Spleen (tissue), 11 donors: ENCODE data around the gene WNT6. TPM values are rescaled to one million over a fixed set of nuclear protein-coding genes. Genes with fewer than 3 reads are reported as not detected.

Experiments used
- DNase-seq: peaks from one replicate; pipeline ENCODE4 v3.0.0-alpha.2; 2020
- H3K27ac ChIP-seq, 8 donors: fragments of 200-600 bp; sonication (generic) in 7 of 8; 1 replicate in 4 of 8; 2 replicates in 4 of 8; pipeline versions ENCODE4 v1.5.0 to v1.8.0; 2016 to 2021; ENCODE audit warnings: inconsistent platforms in 4 of 8, mild to moderate bottlenecking in 4 of 8, moderate library complexity in 1 of 8
- H3K27me3 ChIP-seq, 7 donors: fragments of 200-600 bp; sonication (generic) in 6 of 7; replicated peaks in 1 of 7; 1 replicate in 4 of 7; 2 replicates in 3 of 7; pipeline versions ENCODE4 v1.5.0 to v1.8.0; 2016 to 2021; ENCODE audit warnings: inconsistent platforms in 3 of 7, mild to moderate bottlenecking in 1 of 7
- H3K36me3 ChIP-seq, 6 donors: fragments of 200-600 bp; sonication (generic) in 5 of 6; 1 replicate in 4 of 6; 2 replicates in 2 of 6; pipeline versions ENCODE4 v1.5.0 to v1.8.0; 2016 to 2021; ENCODE audit warnings: inconsistent platforms in 2 of 6
- H3K4me1 ChIP-seq, 6 donors: fragments of 200-600 bp; sonication (generic) in 5 of 6; 1 replicate in 3 of 6; 2 replicates in 3 of 6; pipeline versions ENCODE4 v1.5.0 to v1.8.0; 2016 to 2021; ENCODE audit warnings: inconsistent platforms in 3 of 6
- H3K4me3 ChIP-seq, 8 donors: fragments of 200-600 bp; sonication (generic) in 7 of 8; 1 replicate in 4 of 8; 2 replicates in 4 of 8; pipeline versions ENCODE4 v1.5.0 to v1.8.0; 2016 to 2021; ENCODE audit warnings: inconsistent platforms in 4 of 8, mild to moderate bottlenecking in 4 of 8, moderate library complexity in 2 of 8
- H3K9me3 ChIP-seq, 8 donors: fragments of 200-600 bp; sonication (generic) in 7 of 8; 1 replicate in 4 of 8; 2 replicates in 4 of 8; pipeline versions ENCODE4 v1.5.0 to v1.8.0; 2016 to 2021; ENCODE audit warnings: inconsistent platforms in 4 of 8
- CTCF ChIP-seq, 11 experiments: fragments of 200-600 bp in 7 of 11; fragments of 450-650 bp in 4 of 11; sonication (generic) in 4 of 11; IDR thresholded peaks in 8 of 11; conservative IDR thresholded peaks in 3 of 11; 1 replicate in 7 of 11; 2 replicates in 4 of 11; pipeline versions ENCODE4 v1.4.0 to v1.8.0; 2016 to 2021; ENCODE audit warnings: antibody characterized with exemption in 11 of 11, inconsistent platforms in 4 of 11, mild to moderate bottlenecking in 1 of 11
- POLR2A ChIP-seq, 3 donors: fragments of 450-650 bp; IDR thresholded peaks; one replicate each; pipeline ENCODE4 v1.5.1; 2017; ENCODE audit warnings: antibody characterized with exemption in 3 of 3, mild to moderate bottlenecking in 1 of 3
- POLR2AphosphoS5 ChIP-seq, 3 donors: sonication (generic); formaldehyde crosslinking; IDR thresholded peaks; one replicate each; pipeline ENCODE4 v1.5.1; 2017; ENCODE audit warnings: antibody characterized with exemption in 3 of 3
- WGBS, 5 donors: extraction: QIAGEN DNeasy Blood & Tissue Kit in 3 of 5; methylation state at CpG; one replicate each; pipeline versions ENCODE4 v1.1.5 to v1.1.7; 2013 to 2018; 5-methylcytosine and 5-hydroxymethylcytosine counted together
- intact Hi-C: fragments of 100-400 bp; cut with DNase I; formaldehyde crosslinking; loops from one replicate; pipeline ENCODE4 v1.15.0; 2023; ENCODE audit warnings: low total_unique reads
- polyA plus RNA-seq, 3 donors: library from polyadenylated mRNA; stranded (reverse); fragments of 200-250 nt; gene quantifications; one replicate each; pipeline ENCODE4 v1.2.1, GENCODE V29; 2013
- total RNA-seq, 7 donors: library from RNA; depleted of rRNA in 3 of 7; stranded (reverse); fragments of >200 nt in 3 of 7; fragmentation: NEBNext Ultra II Directional in 4 of 7; extraction: Animal tissue kit (Norgen Biotek cat#: 25700) in 4 of 7; gene quantifications; one replicate each; pipeline versions ENCODE4 v1.1.0 to v1.2.1, GENCODE V29; 2016 to 2021
- donor health status: healthy with polysubstance abuse.
- donor health status: DM: no; HTN: no; CAD: no; lungs with moderate emphysema.
- donor health status: DM: no; HTN: no; CAD: no.
- donor health status: Bipolar disorder and iron deficiency.
- donor health status: healthy.
- donor health status: DM: no; HTN: no; CAD: no.
- donor health status: DM: yes; HTN: yes; CAD: no.

Gene WNT6
- total and polyA plus RNA-seq, 10 donors, result 1.1 to 10.9 (median 6.7) TPM

- no peak for DNase-seq
- 71 to 84% (median 77%) methylated on average over 19 of the region's 19 CpGs for WGBS, 5 donors
Measured at GRCh38 chr2:218891275-218892135, 31.9 kb downstream of the WNT6 start.

GRCh38 chr2:218892693-218893348 lies 33.2 kb downstream of the WNT6 start:
- H3K4me1 ChIP-seq, result peaks cover 24 to 65% (median 56%) of the 10 kb centered on the region in 6 donors
- 1 to 3% (median 1%) methylated on average over 19 to 72 of the region's 72 CpGs for WGBS, 5 donors
- H3K4me3 ChIP-seq, result peak overlapping the region in 7 of 8 donors; percentile 25 to 71 (median 40)
- intact Hi-C loops, result no loop called here
- DNase-seq, result peak; percentile 97
- no peaks in the 10 kb centered on the region for H3K9me3 ChIP-seq
- H3K27ac ChIP-seq, result peak overlapping the region; percentile 22 to 90 (median 82)
- peaks cover 0 to 63% (median 18%) of the 10 kb centered on the region in 7 donors for H3K27me3 ChIP-seq
- TF ChIP-seq CTCF (IDR thresholded peaks at IDR 0.05 in 8 of 11, conservative IDR thresholded peaks at IDR 0.05 in 3 of 11) (peak in 8 of 11 experiments; percentile 25 to 73 (median 60)), POLR2A (IDR thresholded peaks at IDR 0.05) (no peak), POLR2AphosphoS5 (IDR thresholded peaks at IDR 0.05) (peak; percentile 83 to 91 (median 89))
- H3K36me3 ChIP-seq, result no peaks in the 10 kb centered on the region

More at GRCh38 chr2:218891275-218892135, 31.9 kb downstream of the WNT6 start:
- H3K27me3 ChIP-seq, result peaks cover 0 to 50% (median 6%) of the 10 kb centered on the region in 7 donors
- no peak overlapping the region for H3K4me3 ChIP-seq
- H3K36me3 ChIP-seq, result no peaks in the 10 kb centered on the region
- intact Hi-C loops, result no loop called here
- TF ChIP-seq POLR2A (IDR thresholded peaks at IDR 0.05) (no peak), POLR2AphosphoS5 (IDR thresholded peaks at IDR 0.05) (no peak), CTCF (IDR thresholded peaks at IDR 0.05 in 8 of 11, conservative IDR thresholded peaks at IDR 0.05 in 3 of 11) (no peak)
- peaks cover 16 to 64% (median 48%) of the 10 kb centered on the region in 6 donors for H3K4me1 ChIP-seq
- peak overlapping the region in 3 of 8 donors; percentile 82 to 90 (median 88) for H3K27ac ChIP-seq
- no peaks in the 10 kb centered on the region for H3K9me3 ChIP-seq

- Histone ChIP-seq H3K36me3 (no peaks in the 10 kb centered on the region), H3K27me3 (peaks cover 0 to 71% (median 24%) of the 10 kb centered on the region in 7 donors), H3K9me3 (no peaks in the 10 kb centered on the region), H3K27ac (peak overlapping the region; percentile 22 to 90 (median 82)), H3K4me3 (peak overlapping the region in 7 of 8 donors; percentile 25 to 71 (median 40)), H3K4me1 (peaks cover 31 to 73% (median 64%) of the 10 kb centered on the region in 6 donors)
- no peak for DNase-seq
- WGBS, 5 donors, result 39 to 56% (median 43%) methylated on average over 8 to 10 of the region's 10 CpGs
- TF ChIP-seq POLR2AphosphoS5 (IDR thresholded peaks at IDR 0.05) (no peak), CTCF (IDR thresholded peaks at IDR 0.05 in 8 of 11, conservative IDR thresholded peaks at IDR 0.05 in 3 of 11) (no peak), POLR2A (IDR thresholded peaks at IDR 0.05) (no peak)
- intact Hi-C loops, result no loop called here
Measured at GRCh38 chr2:218893349-218894150, 33.9 kb downstream of the WNT6 start.
